ENCODE measurements around the gene TMCC1. TPM values are rescaled to one million over a fixed set of nuclear protein-coding genes. Genes with fewer than 3 reads are reported as not detected.

Gene TMCC1
- total and polyA plus RNA-seq, 2 donors (not counting 3 experiments of a cell fraction or from before 2014, with no cell fraction given): 17.4 to 38.4 TPM

DNA sequence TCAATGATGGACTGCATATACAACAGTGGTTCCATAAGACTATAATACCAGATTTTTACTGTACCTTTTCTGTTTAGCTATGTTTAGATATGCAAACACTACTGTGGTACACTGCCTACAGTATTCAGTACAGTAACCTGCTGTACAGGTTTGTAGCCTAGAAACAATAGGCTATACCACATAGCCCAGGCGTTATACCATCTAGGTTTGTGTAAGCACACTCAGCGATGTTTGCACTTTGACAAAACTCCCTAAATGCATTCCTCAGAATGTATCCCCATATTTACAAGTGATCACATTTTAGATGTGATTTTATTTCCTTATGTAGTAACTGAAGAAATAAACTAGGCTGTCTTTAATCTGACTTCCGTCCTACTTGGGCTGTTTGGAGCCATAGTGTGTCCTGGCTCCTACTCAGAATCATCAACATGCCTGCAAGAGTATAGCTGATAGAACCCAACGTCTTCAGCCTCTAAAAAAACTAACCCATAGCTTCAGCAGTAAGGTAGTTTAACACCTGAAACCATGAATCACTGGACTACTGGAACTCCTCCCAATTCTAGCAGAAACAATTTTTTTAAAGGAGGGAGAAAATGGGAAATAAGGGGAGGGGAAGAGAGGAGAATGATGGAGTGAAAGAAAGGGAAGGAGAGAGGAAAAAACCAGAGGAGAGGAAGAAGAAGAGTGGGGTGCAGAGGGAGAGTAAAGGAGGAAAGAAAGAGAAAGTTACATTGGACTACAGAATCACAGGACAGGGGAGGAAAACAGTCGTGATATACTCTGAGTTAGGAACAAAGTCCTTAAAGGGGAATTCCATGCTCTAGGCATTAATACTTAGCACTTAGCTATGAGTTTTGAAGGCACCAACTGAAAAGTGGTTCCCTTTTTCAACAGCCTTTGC is 219.4 kb downstream of the TMCC1 start:
- H3K4me2 ChIP-seq (ENCODE audit: insufficient read depth, low read length): no peak overlapping the region
- H3K4me3 ChIP-seq (replicated peaks in 1 of 3; ENCODE audit: insufficient read depth in 1 of 3, low read depth in 1 of 3, low read length in 3 of 3): no peak overlapping the region
- no TSS peak for BruUV-seq (replicated peaks)
- H3K79me2 ChIP-seq (ENCODE audit: control insufficient read depth, insufficient read depth, low read length): no peaks in the 10 kb centered on the region
- no peak overlapping the region for H3K9ac ChIP-seq (replicated peaks; ENCODE audit: extremely low read depth, insufficient read depth, low read length)
- no peaks in the 10 kb centered on the region for H3K9me3 ChIP-seq (replicated peaks; ENCODE audit: control insufficient read depth, insufficient read depth, low read length)
- no peaks in the 10 kb centered on the region for H3K9me1 ChIP-seq (replicated peaks; ENCODE audit: control insufficient read depth, extremely low read depth, insufficient read depth, low read length)
- H3K36me3 ChIP-seq (ENCODE audit: control insufficient read depth in 2 of 2, extremely low read depth in 1 of 2, insufficient read depth in 2 of 2, low read length in 2 of 2): peaks cover 0 to 3% of the 10 kb centered on the region in 2 experiments
- dilution Hi-C loops (cut with MboI; ENCODE audit: extremely low pct_ligation_motif_present, low sequenced_read_pairs) (loop anchor here (25.0 kb wide), 1 partner anchor 163 kb away; no protein-coding TSS in a partner anchor), intact Hi-C loops (cut with micrococcal nuclease) (no loop called here)
- H3K27ac ChIP-seq (ENCODE audit: insufficient read depth, low read depth, low read length): no peak overlapping the region
- H4K20me1 ChIP-seq (replicated peaks; ENCODE audit: control insufficient read depth, extremely low read depth, insufficient read depth, low read length): no peaks in the 10 kb centered on the region
- no peak for FAIRE-seq
- DNase-seq (ENCODE audit: low read depth, low spot score): no peak
- POLR2A ChIA-PET: interaction anchor here (0.7 kb wide), 1 partner anchor 219 kb away, joined by 4 read pairs; no protein-coding TSS in a partner anchor
- no peak for TF ChIP-seq JUN (IDR thresholded peaks at IDR 0.05; ENCODE audit: borderline replicate concordance, insufficient read depth, insufficient read length, low read depth)
- TF ChIP-seq MYC (IDR thresholded peaks at IDR 0.05; ENCODE audit: low read depth, low read length): no peak
- TF ChIP-seq, protein P1, sequence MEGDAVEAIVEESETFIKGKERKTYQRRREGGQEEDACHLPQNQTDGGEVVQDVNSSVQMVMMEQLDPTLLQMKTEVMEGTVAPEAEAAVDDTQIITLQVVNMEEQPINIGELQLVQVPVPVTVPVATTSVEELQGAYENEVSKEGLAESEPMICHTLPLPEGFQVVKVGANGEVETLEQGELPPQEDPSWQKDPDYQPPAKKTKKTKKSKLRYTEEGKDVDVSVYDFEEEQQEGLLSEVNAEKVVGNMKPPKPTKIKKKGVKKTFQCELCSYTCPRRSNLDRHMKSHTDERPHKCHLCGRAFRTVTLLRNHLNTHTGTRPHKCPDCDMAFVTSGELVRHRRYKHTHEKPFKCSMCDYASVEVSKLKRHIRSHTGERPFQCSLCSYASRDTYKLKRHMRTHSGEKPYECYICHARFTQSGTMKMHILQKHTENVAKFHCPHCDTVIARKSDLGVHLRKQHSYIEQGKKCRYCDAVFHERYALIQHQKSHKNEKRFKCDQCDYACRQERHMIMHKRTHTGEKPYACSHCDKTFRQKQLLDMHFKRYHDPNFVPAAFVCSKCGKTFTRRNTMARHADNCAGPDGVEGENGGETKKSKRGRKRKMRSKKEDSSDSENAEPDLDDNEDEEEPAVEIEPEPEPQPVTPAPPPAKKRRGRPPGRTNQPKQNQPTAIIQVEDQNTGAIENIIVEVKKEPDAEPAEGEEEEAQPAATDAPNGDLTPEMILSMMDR (IDR thresholded peaks at IDR 0.05; ENCODE audit: extremely low read depth in 1 of 2, insufficient read depth in 1 of 2, low read depth in 1 of 2, low read length in 2 of 2): no peak
- TF ChIP-seq FOS (IDR thresholded peaks at IDR 0.05; ENCODE audit: borderline replicate concordance, insufficient read depth, low read length): no peak
- no peak for TF ChIP-seq POLR2AphosphoS5 (IDR thresholded peaks at IDR 0.05; ENCODE audit: insufficient read depth, low read depth, low read length)
- TF ChIP-seq POLR2A (IDR thresholded peaks at IDR 0.05; ENCODE audit: low read depth, low read length): no peak
- TF ChIP-seq, protein P2, sequence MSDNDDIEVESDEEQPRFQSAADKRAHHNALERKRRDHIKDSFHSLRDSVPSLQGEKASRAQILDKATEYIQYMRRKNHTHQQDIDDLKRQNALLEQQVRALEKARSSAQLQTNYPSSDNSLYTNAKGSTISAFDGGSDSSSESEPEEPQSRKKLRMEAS (IDR thresholded peaks at IDR 0.05; ENCODE audit: insufficient read depth, insufficient read length): no peak
- no peak overlapping the region for H2AFZ ChIP-seq (ENCODE audit: low read depth, low read length)
- H3K4me1 ChIP-seq (ENCODE audit: control insufficient read depth, extremely low read depth, insufficient read depth, low read length): no peaks in the 10 kb centered on the region
- no peaks in the 10 kb centered on the region for H3K27me3 ChIP-seq (ENCODE audit: control insufficient read depth in 2 of 2, insufficient read depth in 2 of 2, low read length in 2 of 2)
- CTCF ChIA-PET: interaction anchor here (1.1 to 1.4 kb wide), 3 partner anchors 24 to 64 kb away, joined by 3 to 6 read pairs (median 3); no protein-coding TSS in a partner anchor
